GDM1 (cell line): ENCODE measurements around the gene PLPP1.

ENCODE experiments used
- DNase-seq: peaks from one replicate; lab custom pipeline; 2025; lab: John Stamatoyannopoulos, UW

Gene PLPP1

DNA sequence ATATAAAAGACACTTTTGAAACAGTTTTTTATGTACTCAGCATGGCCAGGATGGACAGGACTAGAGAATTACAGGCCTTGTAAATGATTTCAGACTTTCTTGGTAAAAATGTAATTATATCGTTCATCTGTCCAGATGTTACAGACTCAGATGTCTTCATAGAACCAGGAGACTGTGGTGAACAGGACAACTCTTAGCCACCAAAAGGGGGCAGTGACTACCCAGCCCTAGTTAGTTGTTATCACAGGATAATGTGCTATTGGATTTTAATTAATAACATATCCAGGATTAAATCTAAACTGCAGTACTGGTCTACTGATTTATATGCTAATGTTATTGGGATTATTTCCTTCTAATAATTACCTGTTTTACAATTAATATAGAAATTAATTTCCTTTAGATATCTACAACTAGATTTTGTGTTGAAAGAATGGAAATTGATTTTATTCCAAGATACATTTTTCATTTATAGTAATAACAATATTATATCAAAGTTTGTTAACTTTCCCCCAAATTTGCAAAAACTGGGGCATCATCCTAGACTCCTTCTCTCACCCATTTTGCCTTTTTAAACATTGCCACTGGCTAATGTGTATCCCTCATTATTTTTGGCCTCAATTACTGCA, 127.6 kb downstream of the PLPP1 start:
- DNase-seq: no peak

DNA sequence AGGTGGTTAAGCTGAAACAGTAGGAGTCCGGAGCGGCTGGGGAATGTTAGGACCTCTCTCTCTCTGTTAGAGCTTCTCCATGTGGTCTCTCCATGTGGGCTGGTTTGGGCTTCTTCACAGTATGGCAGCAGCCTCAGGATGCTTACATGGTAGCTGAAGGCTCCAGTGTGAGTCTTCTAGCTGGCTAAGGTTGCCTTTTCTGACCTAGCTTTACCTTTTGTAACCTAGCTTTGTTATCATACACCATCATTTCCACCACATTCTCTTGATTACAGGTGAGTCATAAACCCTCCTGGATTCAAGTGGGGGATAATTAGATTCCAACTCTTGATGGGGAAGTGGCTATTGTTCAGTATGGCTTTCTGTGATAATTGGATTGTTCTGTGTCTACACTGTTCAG, 128.5 kb downstream of the PLPP1 start:
- no peak for DNase-seq

DNA sequence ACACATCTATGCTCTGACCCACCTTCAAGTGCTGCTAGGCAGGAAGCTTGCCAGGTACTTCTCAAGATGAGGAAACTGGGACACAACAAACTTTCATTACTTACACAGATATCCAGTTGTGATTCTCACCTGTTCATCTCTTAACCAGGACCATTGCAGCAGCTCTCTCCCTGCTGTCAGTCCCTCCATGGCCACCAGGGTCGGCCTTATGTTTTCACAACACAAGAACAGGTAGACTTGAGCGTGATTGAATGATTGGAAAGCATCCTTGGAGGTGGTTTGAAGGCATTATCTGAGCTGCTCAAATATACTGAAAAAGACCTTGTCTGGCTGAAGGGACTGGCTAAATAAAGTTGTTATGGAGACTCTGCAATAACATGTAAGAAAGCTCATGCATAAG, 132.6 kb downstream of the PLPP1 start:
- DNase-seq: no peak

DNA sequence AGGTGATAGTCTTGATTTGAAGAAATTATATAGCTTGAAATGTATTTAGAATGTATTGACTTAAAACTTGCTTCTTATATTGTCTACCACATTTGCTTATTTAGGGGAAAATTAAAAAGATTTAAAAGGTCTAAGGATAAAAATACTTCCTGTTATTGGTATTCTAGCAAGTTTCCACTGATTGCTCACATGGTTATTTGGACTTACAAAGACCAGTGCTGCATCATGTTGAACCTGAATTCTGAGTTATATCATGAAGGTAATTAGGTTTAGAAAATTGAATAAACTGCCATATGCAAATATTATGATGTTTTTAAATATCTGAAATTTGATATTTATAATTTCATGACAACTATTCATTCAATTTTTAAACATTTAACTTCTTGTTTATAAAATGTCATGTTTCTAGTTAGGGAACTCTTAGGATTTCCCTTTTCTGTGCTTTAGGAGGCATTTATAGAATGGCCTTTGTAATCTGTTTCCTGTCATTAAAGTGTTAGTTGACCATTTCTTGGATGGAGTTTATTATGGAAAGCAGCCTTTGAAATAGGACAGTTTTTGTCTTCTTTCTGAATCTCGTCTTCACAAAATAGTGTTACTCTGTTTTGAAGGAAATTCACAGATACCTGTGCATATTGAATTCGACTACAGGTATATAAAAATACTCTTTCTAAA, 141.1 kb downstream of the PLPP1 start:
- DNase-seq: no peak

DNA sequence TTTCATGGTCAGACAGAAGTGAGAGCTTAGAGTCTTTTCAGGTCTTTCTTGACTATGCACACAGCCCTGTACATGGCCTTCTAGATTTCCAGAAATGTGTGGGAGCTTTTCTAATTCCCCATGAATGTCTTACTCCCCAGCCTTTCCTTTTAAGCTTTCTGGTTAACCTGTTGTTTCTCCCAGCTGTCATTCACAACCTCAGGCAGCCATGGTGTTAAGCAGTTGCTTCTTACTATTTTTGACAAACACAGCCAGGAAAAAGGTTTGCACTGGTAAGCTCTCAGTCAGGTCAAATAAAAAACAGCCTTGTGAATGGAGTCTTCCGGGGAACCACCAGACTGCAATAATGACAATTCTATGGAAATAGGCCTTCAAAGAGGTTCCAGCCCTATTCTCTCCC, 142.1 kb downstream of the PLPP1 start:
- DNase-seq: no peak

DNA sequence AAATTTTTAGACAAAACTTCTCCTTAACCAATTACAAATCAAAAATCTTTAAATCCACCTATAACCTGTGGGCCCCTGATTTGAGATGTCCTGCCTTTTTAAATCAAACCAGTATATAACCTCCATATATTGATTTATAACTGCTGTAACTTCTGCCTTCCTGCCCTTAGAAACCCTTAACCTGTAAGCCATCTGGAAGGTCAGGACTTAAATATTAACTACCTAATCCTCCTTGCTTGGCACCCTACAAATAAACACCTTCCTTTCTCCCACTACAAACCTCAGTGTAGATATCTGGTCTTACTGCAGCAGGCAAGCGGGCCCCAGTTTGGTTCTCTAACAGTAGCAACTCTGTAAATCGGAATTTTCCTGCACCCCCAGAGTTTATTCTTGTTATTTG, 143.1 kb downstream of the PLPP1 start:
- no peak for DNase-seq

DNA sequence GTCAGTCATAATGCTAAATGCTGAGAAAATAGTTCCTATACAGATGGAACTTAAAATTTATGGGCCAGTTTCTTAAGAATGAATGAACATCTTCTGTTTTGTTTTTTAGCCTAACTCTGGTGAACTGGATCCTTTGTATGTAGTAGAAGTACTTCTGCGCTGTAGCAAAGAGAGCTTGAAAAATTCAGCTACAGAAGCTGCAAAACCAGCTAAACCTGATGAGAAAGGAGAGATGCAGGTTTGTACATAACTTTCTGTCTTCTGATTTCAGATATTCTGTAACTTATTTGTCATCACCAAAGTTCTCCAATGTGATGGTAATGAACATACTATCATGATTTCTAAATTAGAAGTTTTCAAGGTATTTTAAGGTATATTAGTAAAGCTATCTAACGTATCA, 146.9 kb downstream of the PLPP1 start:
- DNase-seq: no peak

DNA sequence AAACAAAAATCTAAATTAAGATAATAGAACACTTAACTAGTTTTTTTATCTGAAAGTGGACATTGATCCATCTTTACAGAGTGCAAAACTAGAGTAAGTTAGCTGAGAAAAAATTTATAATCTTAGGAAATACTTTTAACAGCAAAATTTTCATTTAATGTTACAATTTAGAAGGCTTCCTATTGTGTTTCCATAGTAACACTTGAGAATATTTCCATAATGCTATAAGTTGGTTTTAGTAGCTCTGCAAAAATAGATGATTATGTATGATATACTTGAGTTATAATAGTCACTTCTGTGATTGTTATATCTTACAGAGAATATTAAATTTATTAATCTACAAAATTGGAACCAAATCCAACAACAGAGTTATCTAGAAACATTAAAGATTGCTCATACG, 148.4 kb downstream of the PLPP1 start:
- no peak for DNase-seq

DNA sequence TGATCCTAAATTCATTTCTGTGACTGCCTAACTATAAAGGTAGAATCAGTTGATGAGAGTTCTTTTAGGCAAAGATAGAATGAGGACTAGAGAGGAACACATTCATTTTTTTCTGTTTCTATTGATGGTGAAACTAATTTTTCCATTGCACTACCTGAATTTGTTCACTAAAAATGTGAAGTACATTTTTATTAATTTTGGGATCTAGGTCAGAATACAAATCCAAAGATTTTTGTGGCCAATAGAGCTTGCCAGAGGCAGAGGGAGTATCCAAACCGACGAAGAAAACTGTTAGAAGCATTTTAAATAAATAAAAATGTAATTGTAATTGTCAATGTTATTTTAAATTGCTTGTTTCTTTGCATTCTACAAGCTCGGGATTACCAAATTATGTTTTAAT, 148.9 kb downstream of the PLPP1 start:
- no peak for DNase-seq

DNA sequence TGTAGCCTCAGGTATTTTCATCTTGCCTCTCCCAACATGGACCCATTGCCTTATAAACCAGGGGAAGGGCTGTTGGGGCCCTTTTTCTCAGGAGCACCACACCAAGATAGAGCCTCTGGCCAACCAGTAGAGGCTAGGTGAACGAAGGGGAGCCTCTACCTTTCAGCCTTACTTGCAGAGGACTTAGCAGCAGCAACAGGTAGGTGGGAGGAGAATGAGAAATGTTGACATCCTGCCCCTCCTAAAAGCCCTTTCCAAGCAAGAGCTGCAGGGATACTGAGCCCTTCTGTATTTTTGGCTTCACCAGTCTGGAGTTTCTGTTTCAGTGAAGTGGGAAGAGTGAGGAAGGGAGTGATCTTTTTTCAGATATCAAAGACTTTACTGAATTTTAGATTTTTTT, 149.5 kb downstream of the PLPP1 start:
- DNase-seq: no peak

DNA sequence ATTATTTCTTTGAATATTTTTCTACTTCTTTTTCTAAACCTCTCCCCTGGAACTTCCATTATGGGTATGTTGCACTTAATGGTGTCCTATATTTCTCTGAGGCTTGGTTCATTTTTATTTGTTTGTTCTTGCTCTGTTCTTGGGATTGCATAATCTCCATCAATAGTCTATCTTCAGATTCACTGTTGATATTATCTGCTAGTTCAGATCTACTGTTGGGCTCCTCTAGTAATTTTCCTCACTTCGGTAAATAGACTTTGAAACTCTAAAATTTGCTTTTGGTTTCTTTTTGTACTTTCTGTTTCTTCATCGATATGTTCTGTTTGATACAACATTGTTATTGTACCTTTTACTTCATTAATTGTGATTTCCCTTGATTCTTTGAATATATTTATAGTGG, 150.7 kb downstream of the PLPP1 start:
- no peak for DNase-seq

DNA sequence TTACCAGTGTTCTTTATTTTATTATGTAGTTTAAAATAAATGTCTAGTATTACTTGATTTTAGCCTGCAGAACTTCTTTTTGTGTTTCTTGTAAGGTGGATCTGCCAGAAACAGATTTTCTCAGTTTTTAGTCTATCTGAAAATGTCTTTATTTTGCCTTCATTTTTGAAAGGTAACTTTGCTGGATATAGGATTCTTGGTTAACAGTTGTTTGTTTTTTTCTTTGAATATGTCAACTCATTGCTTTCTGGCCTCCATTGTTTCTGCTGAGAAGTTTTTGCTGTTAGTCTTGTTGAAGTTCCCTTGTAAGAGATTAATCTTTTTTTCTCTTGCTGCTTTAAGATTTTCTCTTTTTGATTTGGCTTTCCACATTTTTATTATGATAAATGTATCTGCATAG, 151.5 kb downstream of the PLPP1 start:
- DNase-seq: no peak

DNA sequence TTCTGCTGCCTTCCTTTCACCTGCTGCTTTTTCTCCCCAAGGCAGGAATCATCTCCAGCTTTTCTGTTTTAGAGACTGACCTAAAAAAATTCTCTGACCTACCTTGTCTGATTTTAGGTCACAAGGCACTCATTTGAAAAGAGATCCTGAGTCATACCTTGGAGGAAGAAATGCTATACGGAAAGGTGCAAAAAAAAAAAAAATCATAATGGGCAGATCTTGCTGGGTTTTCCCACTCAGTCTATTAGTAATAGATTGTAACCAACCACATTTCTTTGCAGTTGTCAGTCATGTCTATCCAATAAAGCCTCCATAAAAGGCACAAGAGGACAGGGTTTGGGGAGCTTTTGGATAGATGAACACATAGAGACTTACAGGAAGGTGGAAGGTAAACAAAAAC, 157.0 kb downstream of the PLPP1 start:
- DNase-seq: no peak
